Esophagus squamous epithelium (tissue), 4 donors: Measurements from ENCODE around the gene CDX2.

ENCODE experiments used
- POLR2A ChIP-seq, 4 donors: fragments of 450-650 bp; IDR thresholded peaks; one replicate each; pipeline ENCODE4 v1.6.1; 2017; ENCODE audit warnings: antibody characterized with exemption in 4 of 4, mild to moderate bottlenecking in 4 of 4, moderate library complexity in 3 of 4
- TF ChIP-seq, protein P1 (sequence below), 6 experiments: fragments of 450-650 bp in 4 of 6; fragments of 200-600 bp in 2 of 6; sonication (generic) in 2 of 6; IDR thresholded peaks; one replicate each; pipeline ENCODE4 v1.5.1; 2016 to 2019; ENCODE audit warnings: antibody characterized with exemption in 6 of 6, mild to moderate bottlenecking in 4 of 6, moderate library complexity in 4 of 6

- TF ChIP-seq, protein P1, sequence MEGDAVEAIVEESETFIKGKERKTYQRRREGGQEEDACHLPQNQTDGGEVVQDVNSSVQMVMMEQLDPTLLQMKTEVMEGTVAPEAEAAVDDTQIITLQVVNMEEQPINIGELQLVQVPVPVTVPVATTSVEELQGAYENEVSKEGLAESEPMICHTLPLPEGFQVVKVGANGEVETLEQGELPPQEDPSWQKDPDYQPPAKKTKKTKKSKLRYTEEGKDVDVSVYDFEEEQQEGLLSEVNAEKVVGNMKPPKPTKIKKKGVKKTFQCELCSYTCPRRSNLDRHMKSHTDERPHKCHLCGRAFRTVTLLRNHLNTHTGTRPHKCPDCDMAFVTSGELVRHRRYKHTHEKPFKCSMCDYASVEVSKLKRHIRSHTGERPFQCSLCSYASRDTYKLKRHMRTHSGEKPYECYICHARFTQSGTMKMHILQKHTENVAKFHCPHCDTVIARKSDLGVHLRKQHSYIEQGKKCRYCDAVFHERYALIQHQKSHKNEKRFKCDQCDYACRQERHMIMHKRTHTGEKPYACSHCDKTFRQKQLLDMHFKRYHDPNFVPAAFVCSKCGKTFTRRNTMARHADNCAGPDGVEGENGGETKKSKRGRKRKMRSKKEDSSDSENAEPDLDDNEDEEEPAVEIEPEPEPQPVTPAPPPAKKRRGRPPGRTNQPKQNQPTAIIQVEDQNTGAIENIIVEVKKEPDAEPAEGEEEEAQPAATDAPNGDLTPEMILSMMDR (IDR thresholded peaks at IDR 0.05): no peak
- TF ChIP-seq POLR2A (IDR thresholded peaks at IDR 0.05): no peak
These were observed 1.8 kb downstream of the CDX2 start for GRCh38 chr13:27967203-27967735.
